Nephron (organoid): ENCODE data around the gene SMARCC1.

Experiments
- H3K27ac Mint-ChIP-seq, 3 experiments: 2 replicates each; pipeline ENCODE4 v1.8.0; 2020; ENCODE audit warnings: mixed read lengths in 3 of 3, mild to moderate bottlenecking in 2 of 3, moderate library complexity in 1 of 3
- H3K27me3 Mint-ChIP-seq: 2 replicates; pipeline ENCODE4 v1.8.0; 2021; ENCODE audit warnings: low read depth, mild to moderate bottlenecking, moderate library complexity, mixed read lengths
- H3K36me3 Mint-ChIP-seq: 2 replicates; pipeline ENCODE4 v1.8.0; 2020; ENCODE audit warnings: low read depth, mixed read lengths
- H3K4me1 Mint-ChIP-seq: 2 replicates; pipeline ENCODE4 v1.8.0; 2020; ENCODE audit warnings: mixed read lengths
- H3K4me3 Mint-ChIP-seq, 3 experiments: 2 replicates each; pipeline ENCODE4 v1.8.0; 2020; ENCODE audit warnings: mild to moderate bottlenecking in 3 of 3, mixed read lengths in 3 of 3, moderate library complexity in 2 of 3
- H3K9me3 Mint-ChIP-seq: 2 replicates; pipeline ENCODE4 v1.8.0; 2020; ENCODE audit warnings: mixed read lengths
- CTCF ChIP-seq, 3 experiments: fragments of 200-600 bp; sonication (generic); IDR thresholded peaks; one replicate each; pipeline ENCODE4 v1.5.0; 2021; ENCODE audit warnings: antibody characterized with exemption in 3 of 3; ENCODE audit not compliant: unreplicated experiment in 3 of 3

Gene SMARCC1

GRCh38 chr3:47666118-47666517 lies 115.6 kb downstream of the SMARCC1 start:
- no peak overlapping the region for H3K4me3 Mint-ChIP-seq

GRCh38 chr3:47664519-47664918 lies 117.2 kb downstream of the SMARCC1 start:
- H3K9me3 Mint-ChIP-seq: peaks cover 4% of the 10 kb centered on the region
- H3K4me3 Mint-ChIP-seq: no peak overlapping the region
- no peak overlapping the region for H3K27ac Mint-ChIP-seq
- no peaks in the 10 kb centered on the region for H3K27me3 Mint-ChIP-seq
- peak in 1 of 3 experiments; percentile 8 for TF ChIP-seq CTCF (IDR thresholded peaks at IDR 0.05; ENCODE audit: unreplicated experiment in 3 of 3)
- H3K36me3 Mint-ChIP-seq: peaks cover 64% of the 10 kb centered on the region
- H3K4me1 Mint-ChIP-seq: no peaks in the 10 kb centered on the region

More at GRCh38 chr3:47666118-47666517, 115.6 kb downstream of the SMARCC1 start:
- Mint-ChIP-seq H3K27me3 (no peaks in the 10 kb centered on the region), H3K9me3 (no peaks in the 10 kb centered on the region), H3K27ac (no peak overlapping the region), H3K4me1 (no peaks in the 10 kb centered on the region), H3K36me3 (peaks cover 60% of the 10 kb centered on the region)
- TF ChIP-seq CTCF (IDR thresholded peaks at IDR 0.05; ENCODE audit: unreplicated experiment in 3 of 3): no peak

GRCh38 chr3:47663630-47664240 lies 118.0 kb downstream of the SMARCC1 start:
- H3K27ac Mint-ChIP-seq: peak overlapping the region in 1 of 3 experiments; percentile 21
- H3K4me1 Mint-ChIP-seq: no peaks in the 10 kb centered on the region
- H3K9me3 Mint-ChIP-seq: peaks cover 7% of the 10 kb centered on the region
- TF ChIP-seq CTCF (IDR thresholded peaks at IDR 0.05; ENCODE audit: unreplicated experiment in 3 of 3): no peak
- H3K27me3 Mint-ChIP-seq: no peaks in the 10 kb centered on the region
- no peak overlapping the region for H3K4me3 Mint-ChIP-seq
- H3K36me3 Mint-ChIP-seq: peaks cover 65% of the 10 kb centered on the region

- peaks cover 27% of the 10 kb centered on the region for H3K9me3 Mint-ChIP-seq
- H3K36me3 Mint-ChIP-seq: peaks cover 71% of the 10 kb centered on the region
- no peak overlapping the region for H3K4me3 Mint-ChIP-seq
- no peak overlapping the region for H3K27ac Mint-ChIP-seq
- TF ChIP-seq CTCF (IDR thresholded peaks at IDR 0.05; ENCODE audit: unreplicated experiment in 3 of 3): no peak
- no peaks in the 10 kb centered on the region for H3K4me1 Mint-ChIP-seq
- no peaks in the 10 kb centered on the region for H3K27me3 Mint-ChIP-seq
Measured at GRCh38 chr3:47661121-47661752, 120.5 kb downstream of the SMARCC1 start.

- Mint-ChIP-seq H3K4me1 (no peaks in the 10 kb centered on the region), H3K27me3 (no peaks in the 10 kb centered on the region), H3K9me3 (peaks cover 29% of the 10 kb centered on the region), H3K27ac (no peak overlapping the region), H3K4me3 (no peak overlapping the region), H3K36me3 (peaks cover 85% of the 10 kb centered on the region)
- no peak for TF ChIP-seq CTCF (IDR thresholded peaks at IDR 0.05; ENCODE audit: unreplicated experiment in 3 of 3)
Measured at GRCh38 chr3:47658444-47658843, 123.2 kb downstream of the SMARCC1 start.

- Mint-ChIP-seq H3K4me3 (no peak overlapping the region), H3K27ac (no peak overlapping the region), H3K9me3 (peaks cover 8% of the 10 kb centered on the region), H3K36me3 (peaks cover 74% of the 10 kb centered on the region), H3K27me3 (no peaks in the 10 kb centered on the region), H3K4me1 (no peaks in the 10 kb centered on the region)
- TF ChIP-seq CTCF (IDR thresholded peaks at IDR 0.05; ENCODE audit: unreplicated experiment in 3 of 3): no peak
Measured at GRCh38 chr3:47652142-47652541, 129.6 kb downstream of the SMARCC1 start.
